ENCODE data around the gene OR56A5.

OR56A5 gene

GRCh38 chr11:5929571-5930368, 38.5 kb downstream of the OR56A5 start:
- CTCF ChIA-PET, result no interaction called here
- TF ChIP-seq CTCF (IDR thresholded peaks at IDR 0.05; ENCODE audit: control extremely low read depth, extremely low read depth, low read depth, missing control alignments), result no peak
- DNase-seq (ENCODE audit: extremely low spot score), result no peak
- POLR2A ChIA-PET, result no interaction called here

GRCh38 chr11:5928811-5929210, 39.5 kb downstream of the OR56A5 start:
- POLR2A ChIA-PET, result no interaction called here
- CTCF ChIA-PET, result no interaction called here
- no peak for TF ChIP-seq CTCF (IDR thresholded peaks at IDR 0.05; ENCODE audit: control extremely low read depth, extremely low read depth, low read depth, missing control alignments)
- DNase-seq (ENCODE audit: extremely low spot score), result no peak

- ChIA-PET POLR2A (no interaction called here), CTCF (no interaction called here)
- DNase-seq (ENCODE audit: extremely low spot score), result no peak
- TF ChIP-seq CTCF (IDR thresholded peaks at IDR 0.05; ENCODE audit: control extremely low read depth, extremely low read depth, low read depth, missing control alignments), result no peak
Observed at GRCh38 chr11:5928271-5928670, 40.0 kb downstream of the OR56A5 start.

- CTCF ChIA-PET, result no interaction called here
- DNase-seq (ENCODE audit: extremely low spot score), result no peak
- TF ChIP-seq CTCF (IDR thresholded peaks at IDR 0.05; ENCODE audit: control extremely low read depth, extremely low read depth, low read depth, missing control alignments), result no peak
- POLR2A ChIA-PET, result no interaction called here
Observed at GRCh38 chr11:5923794-5924193, 44.5 kb downstream of the OR56A5 start.

- CTCF ChIA-PET, result interaction anchor here (0.7 kb wide), 1 partner anchor 16 kb away, joined by 3 read pairs; no protein-coding TSS in a partner anchor
Observed at GRCh38 chr11:5923427-5923776, 44.9 kb downstream of the OR56A5 start.

GRCh38 chr11:5922749-5923426, 45.4 kb downstream of the OR56A5 start:
- POLR2A ChIA-PET, result no interaction called here
- no peak for DNase-seq (ENCODE audit: extremely low spot score)
- TF ChIP-seq CTCF (IDR thresholded peaks at IDR 0.05; ENCODE audit: control extremely low read depth, extremely low read depth, low read depth, missing control alignments), result no peak
- CTCF ChIA-PET, result interaction anchor here (0.7 kb wide), 1 partner anchor 16 kb away, joined by 3 read pairs; no protein-coding TSS in a partner anchor

More at GRCh38 chr11:5923427-5923776, 44.9 kb downstream of the OR56A5 start:
- no peak for TF ChIP-seq CTCF (IDR thresholded peaks at IDR 0.05; ENCODE audit: control extremely low read depth, extremely low read depth, low read depth, missing control alignments)
- POLR2A ChIA-PET, result no interaction called here
- no peak for DNase-seq (ENCODE audit: extremely low spot score)
